IMR-90 (cell line): ENCODE measurements around the gene RELL2.

Experiments
- CEBPB ChIP-seq: IDR thresholded peaks from 2 replicates; pipeline ENCODE4 v1.6.1; 2012; ENCODE audit warnings: low read depth, low read length, improper control_type of control experiment
- CTCF ChIP-seq: conservative IDR thresholded peaks from 2 replicates; pipeline ENCODE4 v1.5.1; 2012; ENCODE audit warnings: mild to moderate bottlenecking, low read depth, low read length, improper control_type of control experiment
- FOS ChIP-seq: fragments of 150-350 bp; IDR thresholded peaks from 2 replicates; pipeline ENCODE4 v1.6.1; 2016; ENCODE audit warnings: low read depth, low read length
- MAFK ChIP-seq: IDR thresholded peaks from 2 replicates; pipeline ENCODE4 v1.6.1; 2012; ENCODE audit warnings: low read depth, low read length, improper control_type of control experiment
- MXI1 ChIP-seq: IDR thresholded peaks from 2 replicates; pipeline ENCODE4 v1.6.1; 2012; ENCODE audit warnings: low read depth, mild to moderate bottlenecking, low read length, moderate library complexity, borderline replicate concordance
- POLR2A ChIP-seq: IDR thresholded peaks from 2 replicates; pipeline ENCODE4 v1.6.1; 2012; ENCODE audit warnings: mild to moderate bottlenecking, low read depth, low read length
- RAD21 ChIP-seq: IDR thresholded peaks from 2 replicates; pipeline ENCODE4 v1.6.1; 2012; ENCODE audit warnings: low read length, improper control_type of control experiment
- RCOR1 ChIP-seq: IDR thresholded peaks from 2 replicates; pipeline ENCODE4 v1.6.1; 2012; ENCODE audit warnings: mild to moderate bottlenecking, low read length, improper control_type of control experiment; ENCODE audit not compliant: insufficient replicate concordance
- RFX5 ChIP-seq: IDR thresholded peaks from 2 replicates; pipeline ENCODE4 v1.8.0; 2012; ENCODE audit warnings: low read depth, mild to moderate bottlenecking, low read length, moderate library complexity
- SMC3 ChIP-seq: fragments of 150-350 bp; IDR thresholded peaks from 2 replicates; pipeline ENCODE4 v1.6.1; 2016; ENCODE audit warnings: low read depth, mild to moderate bottlenecking, antibody characterized with exemption, low read length, moderate library complexity
- USF2 ChIP-seq: fragments of 150-350 bp; IDR thresholded peaks from 2 replicates; pipeline ENCODE4 v1.6.1; 2017; ENCODE audit warnings: mild to moderate bottlenecking, antibody characterized with exemption, low read length, low read depth

DNA sequence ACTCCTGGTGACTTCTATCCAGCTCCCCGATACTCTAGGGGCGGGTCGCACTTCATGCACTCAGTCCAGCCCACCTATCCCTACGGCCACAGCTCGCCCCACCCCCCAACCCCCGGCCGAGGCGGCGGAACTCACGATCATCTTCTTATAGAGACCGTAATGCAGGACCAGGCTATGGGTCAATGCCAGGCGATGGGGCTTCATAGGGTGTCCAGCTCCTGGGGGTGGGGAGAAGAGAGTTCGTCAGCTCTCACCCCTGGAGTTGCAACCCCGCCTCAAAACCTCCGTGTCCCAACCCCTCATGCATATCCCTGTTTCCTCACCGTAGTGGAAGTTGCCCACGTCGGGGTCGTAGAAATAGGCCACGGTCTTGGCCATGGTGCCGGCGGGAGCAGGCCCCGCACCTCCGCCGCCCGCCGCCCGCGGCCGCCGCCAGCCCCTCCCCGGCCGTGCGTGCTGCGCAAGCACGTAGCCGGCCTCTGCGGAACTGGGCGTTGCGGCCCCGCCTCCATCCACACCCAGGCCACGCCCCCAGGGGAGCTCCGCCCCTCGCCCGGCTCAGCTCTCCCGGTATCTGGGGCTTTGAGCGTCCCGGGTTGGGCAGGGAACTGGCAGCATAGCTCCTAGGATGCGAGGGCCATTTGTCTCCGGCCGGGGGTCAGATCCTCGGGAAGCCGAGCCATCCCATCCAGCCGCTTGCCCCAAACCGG is at the start of gene RELL2, which contains the start of gene HDAC3:
- TF ChIP-seq CTCF, result no peak
- TF ChIP-seq SMC3, result no peak
- TF ChIP-seq POLR2A, result peak; percentile 80
- TF ChIP-seq RFX5, result no peak
- no peak for TF ChIP-seq RAD21
- no peak for TF ChIP-seq CEBPB
- TF ChIP-seq RCOR1, result no peak
- peak; percentile 12; the same call in 1 of the 2 replicates for TF ChIP-seq USF2
- no peak for TF ChIP-seq FOS
- TF ChIP-seq MAFK, result no peak
- 0 out of 2 replicates have a peak, but pooled peaks have one; percentile 21 for TF ChIP-seq MXI1
